ENCODE results near the gene GPM6B. TPM values are rescaled to one million over a fixed set of nuclear protein-coding genes. Genes with fewer than 3 reads are reported as not detected.

Gene GPM6B
- not detected in 2 replicates for total RNA-seq (2014; rRNA removed; shearing (Covaris generic))

- no peak for DNase-seq (ENCODE audit: low spot score)
Observed at GRCh38 chrX:13816643-13817627, at the start of gene GPM6B. Gene GPM6B, minus strand, starts transcription at chrX:13817093. Its CDS starts 189 bp downstream, at chrX:13816904.

GRCh38 chrX:13864264-13864663 lies 47.4 kb upstream of the GPM6B start:
- DNase-seq (ENCODE audit: low spot score), result no peak

GRCh38 chrX:13863324-13863723 lies 46.4 kb upstream of the GPM6B start:
- no peak for DNase-seq (ENCODE audit: low spot score)

- DNase-seq (ENCODE audit: low spot score), result no peak
Observed at GRCh38 chrX:13859724-13860123, 42.8 kb upstream of the GPM6B start.

- no peak for DNase-seq (ENCODE audit: low spot score)
Observed at GRCh38 chrX:13857804-13858203, 40.9 kb upstream of the GPM6B start.

GRCh38 chrX:13855689-13856450 lies 39.0 kb upstream of the GPM6B start:
- DNase-seq (ENCODE audit: low spot score), result no peak

DNA sequence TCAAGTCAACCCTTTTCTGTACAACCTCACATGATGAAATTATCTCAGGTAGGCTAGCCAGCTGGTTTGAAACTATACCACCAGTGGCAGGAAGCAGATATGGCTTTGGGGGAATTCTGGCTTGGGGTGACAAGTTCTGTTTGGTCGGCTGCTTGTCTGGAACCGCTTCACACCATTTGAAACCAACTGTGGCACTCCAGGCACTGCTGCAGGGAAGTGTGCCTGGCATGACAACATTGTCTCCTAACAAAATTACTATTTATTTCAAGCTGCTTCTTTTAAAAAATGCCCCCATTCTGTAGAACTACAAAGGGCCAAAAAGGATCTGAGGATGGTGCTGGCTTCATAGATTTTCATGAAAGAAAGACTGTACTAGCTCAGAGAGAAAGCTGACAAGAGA lies 37.1 kb upstream of the GPM6B start:
- DNase-seq (ENCODE audit: low spot score), result no peak

DNA sequence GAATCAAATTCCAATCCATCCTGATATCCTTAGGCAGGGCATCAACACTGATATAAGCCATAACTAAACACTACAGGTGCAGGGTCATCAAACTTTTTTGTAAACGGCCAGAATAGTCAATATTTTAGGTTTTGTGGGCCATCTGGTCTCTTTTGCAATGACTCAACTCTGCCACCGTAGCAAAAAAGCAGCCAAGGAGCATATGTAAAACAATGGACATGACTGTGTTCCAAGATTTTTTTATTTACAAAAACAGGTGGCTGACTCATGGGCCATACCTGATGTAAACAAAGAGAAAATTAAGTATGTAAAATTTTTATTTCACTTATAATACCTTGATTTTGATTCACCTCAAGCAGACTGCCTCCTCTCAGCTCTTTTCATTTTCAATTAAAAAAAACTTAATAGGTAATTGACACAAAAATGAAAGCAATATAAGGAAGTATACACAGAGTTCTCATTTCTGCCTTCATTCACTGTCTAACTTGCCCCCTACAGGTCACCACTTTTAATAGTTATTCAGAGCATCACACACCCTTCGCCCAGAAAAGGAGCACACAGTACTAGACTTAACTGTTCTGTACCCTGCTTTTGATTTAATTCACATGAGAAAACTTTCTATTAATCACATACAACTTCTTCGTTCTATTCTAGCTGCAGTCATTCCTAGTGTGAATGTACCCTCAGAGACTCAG lies 35.3 kb upstream of the GPM6B start:
- no peak for DNase-seq (ENCODE audit: low spot score)

GRCh38 chrX:13845721-13846378 lies 29.0 kb upstream of the GPM6B start:
- no peak for DNase-seq (ENCODE audit: low spot score)

DNA sequence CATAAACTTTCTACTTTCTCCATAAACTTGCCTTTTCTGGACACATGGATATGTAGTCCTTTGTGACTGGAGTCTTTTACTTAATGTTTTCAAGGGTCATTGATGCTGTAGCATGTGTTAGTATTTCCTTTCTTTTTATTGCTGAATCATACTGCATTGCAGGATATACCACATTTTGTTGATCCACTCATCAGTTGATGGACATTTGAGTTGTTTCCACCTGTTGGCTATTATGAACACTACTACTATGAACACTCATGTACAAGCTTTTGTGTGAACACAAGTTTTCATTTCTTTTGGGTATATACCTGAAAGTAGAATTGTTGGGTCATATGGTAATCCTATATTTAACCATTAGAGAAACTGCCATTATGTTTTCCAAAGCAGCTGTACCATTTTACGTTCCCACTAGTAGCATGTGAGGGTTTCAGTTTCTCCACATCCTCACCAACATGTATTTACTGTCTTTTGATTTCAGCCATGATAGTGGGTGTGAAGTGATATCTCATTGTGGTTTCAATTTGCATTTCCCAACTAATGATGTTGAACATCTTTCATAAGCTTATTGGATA lies 26.3 kb upstream of the GPM6B start:
- no peak for DNase-seq (ENCODE audit: low spot score)

DNA sequence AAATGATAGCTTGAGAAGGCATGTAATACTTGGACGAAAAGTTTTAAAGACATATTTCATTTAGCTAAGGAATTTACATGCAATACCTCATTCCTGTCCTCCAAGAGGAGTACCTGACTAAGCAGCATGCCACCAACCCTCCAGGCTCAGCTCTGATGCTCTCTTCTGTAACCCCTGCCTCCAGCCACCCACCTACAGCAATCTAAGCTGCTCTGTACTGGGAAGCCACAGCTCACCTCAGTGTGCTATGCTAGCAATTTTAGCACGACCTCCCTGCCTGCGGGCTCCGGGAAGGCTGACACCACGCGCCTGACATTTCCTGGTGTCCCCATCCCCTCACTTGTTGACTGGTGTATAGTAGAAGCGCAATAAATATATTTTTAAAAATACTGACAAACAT lies 23.2 kb upstream of the GPM6B start:
- DNase-seq (ENCODE audit: low spot score), result no peak

DNA sequence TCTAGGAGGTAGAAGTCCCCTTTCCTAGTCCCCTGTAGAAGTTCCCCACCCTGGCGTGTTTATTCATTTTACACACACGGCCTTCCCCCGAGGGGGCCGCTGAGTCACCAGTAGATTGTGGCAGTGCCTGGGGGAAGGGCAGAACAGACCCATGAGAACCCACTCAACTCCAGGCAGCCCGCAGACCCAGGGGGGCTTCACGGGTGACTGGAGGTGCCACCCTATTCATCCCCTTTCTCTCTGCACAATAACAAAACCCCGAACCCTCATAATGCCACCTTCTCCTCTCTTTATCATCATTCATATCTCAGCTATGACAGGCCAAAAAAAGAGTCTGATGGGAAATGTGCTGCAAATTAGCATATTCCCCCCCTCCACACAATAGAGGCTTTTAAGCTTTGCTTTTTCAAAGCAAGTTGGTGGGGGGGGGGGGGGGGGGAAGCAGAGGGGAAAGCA lies 20.4 kb upstream of the GPM6B start:
- DNase-seq (ENCODE audit: low spot score), result no peak

GRCh38 chrX:13836575-13836974 lies 19.7 kb upstream of the GPM6B start:
- no peak for DNase-seq (ENCODE audit: low spot score)

- no peak for DNase-seq (ENCODE audit: low spot score)
Observed at GRCh38 chrX:13835825-13836224, 18.9 kb upstream of the GPM6B start.

DNA sequence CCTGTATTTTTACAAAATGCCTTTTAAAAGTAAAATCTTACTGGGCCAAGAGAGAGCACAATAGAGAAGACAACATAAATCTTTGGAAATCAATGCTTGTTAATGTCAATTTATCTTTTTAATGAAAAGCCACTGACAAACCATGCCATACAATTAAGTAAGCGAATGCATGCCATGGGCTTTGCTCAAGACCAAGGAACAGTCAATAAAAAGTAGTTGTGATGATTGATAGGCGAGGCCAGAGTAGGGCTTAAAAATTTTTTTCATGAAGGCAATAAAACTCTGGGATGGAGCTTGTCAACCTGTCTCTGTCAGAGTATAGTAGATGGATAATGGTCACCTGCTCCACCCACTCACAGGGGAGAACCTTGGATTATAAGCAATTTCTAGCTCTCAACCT lies 17.5 kb upstream of the GPM6B start:
- DNase-seq (ENCODE audit: low spot score), result no peak

DNA sequence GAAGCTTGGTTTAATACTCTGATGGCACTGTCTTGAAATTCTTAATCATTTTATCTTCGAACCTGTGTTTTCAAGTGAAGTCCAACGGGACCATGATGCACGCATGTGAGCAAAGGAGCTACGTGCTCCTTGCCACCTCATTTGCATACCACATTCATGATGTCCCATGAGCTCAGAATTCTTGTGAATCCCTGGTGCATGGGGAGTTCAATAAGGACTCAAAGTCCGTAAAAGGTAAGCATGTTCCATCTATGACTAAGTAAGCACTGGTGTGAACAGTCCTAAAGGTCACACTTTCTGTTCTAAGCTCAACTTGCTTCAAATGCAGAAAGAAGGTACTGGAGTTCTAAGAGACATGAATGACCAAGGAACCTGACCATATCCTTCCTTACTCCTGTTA lies 13.1 kb upstream of the GPM6B start:
- DNase-seq (ENCODE audit: low spot score), result no peak

GRCh38 chrX:13828392-13828791 lies 11.5 kb upstream of the GPM6B start:
- peak; percentile 29 for DNase-seq (ENCODE audit: low spot score)

DNA sequence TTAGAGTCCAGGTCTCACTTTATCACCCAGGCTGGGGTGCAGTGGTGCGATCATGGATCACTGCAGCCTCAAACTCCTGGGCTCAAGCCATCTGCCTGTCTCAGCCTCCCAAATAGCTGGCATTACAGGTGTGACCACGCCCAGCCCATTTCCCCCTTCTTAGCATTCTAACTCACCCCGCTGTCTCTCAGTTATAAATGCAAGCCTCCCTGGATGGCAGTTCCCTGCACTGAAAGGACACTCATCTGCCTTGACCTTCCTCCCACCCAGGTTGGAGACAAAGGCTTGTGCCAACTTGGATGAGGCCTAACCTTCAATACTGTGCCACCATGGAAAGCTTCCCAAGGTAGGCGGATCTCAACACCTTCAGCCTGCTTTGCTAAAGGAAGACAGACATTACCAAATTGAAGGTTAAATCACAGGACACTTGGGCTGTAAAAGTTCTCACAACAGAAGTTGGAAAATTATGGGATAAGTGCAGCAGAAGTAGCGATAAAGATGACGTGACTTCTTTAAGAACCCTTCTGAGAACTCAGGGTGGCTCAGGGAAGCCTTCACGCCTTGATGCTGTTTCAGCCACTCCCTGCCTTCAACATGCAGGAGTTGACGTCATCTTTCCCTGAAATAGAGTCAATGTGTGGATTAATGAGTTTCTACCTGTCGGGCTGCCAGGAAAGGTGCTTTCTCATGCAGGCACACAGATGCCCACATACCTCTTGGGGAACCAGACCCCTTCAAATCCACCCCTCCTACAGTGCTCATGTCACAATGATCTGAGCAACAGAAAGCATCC lies 10.6 kb upstream of the GPM6B start:
- no peak for DNase-seq (ENCODE audit: low spot score)

- no peak for DNase-seq (ENCODE audit: low spot score)
Observed at GRCh38 chrX:13826770-13827169, 9.9 kb upstream of the GPM6B start.

DNA sequence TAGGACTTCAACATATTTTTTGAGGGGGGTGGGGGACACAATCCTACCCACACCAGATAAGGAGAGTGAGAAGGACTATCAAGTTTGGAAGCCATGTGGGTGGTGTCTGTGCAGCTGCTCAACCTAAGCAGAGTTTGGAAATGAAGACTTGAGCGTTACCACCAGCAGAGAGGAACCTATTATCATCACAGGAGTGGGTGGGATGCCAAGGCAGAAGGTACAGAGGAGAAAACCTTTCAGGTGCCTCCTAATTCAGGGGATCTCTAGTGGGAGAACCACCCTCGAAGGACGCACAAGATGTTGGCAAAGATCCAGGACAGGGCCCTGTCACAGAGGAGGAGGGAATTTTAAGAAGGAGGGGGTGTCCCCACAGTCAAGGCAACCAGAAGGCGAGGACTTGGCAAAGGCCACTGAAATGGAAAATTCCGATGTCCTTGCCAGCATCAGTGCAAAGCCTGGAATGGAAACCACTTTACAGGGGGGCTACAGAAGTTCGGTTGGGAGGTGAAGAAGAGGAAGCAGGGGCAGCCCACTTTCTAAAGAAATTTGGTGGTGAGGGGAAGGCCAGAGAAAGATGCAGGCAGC lies 8.4 kb upstream of the GPM6B start:
- no peak for DNase-seq (ENCODE audit: low spot score)

Data from A172 (cell line).